Placental epithelial cell (primary cell): ENCODE results near the gene CCDC138. TPM values are rescaled to one million over a fixed set of nuclear protein-coding genes. Genes with fewer than 3 reads are reported as not detected.

ENCODE experiments used
- small RNA-seq: library from RNA; depleted of rRNA; stranded (forward); fragments of <200 nt; gene quantifications from one replicate; pipeline ENCODE3, GENCODE V24; 2012
- total RNA-seq: library from RNA; depleted of rRNA; stranded (reverse); fragments of >200 nt; gene quantifications from 2 replicates; pipeline ENCODE4 v1.2.3, GENCODE V29; 2012

Gene CCDC138, protein sequence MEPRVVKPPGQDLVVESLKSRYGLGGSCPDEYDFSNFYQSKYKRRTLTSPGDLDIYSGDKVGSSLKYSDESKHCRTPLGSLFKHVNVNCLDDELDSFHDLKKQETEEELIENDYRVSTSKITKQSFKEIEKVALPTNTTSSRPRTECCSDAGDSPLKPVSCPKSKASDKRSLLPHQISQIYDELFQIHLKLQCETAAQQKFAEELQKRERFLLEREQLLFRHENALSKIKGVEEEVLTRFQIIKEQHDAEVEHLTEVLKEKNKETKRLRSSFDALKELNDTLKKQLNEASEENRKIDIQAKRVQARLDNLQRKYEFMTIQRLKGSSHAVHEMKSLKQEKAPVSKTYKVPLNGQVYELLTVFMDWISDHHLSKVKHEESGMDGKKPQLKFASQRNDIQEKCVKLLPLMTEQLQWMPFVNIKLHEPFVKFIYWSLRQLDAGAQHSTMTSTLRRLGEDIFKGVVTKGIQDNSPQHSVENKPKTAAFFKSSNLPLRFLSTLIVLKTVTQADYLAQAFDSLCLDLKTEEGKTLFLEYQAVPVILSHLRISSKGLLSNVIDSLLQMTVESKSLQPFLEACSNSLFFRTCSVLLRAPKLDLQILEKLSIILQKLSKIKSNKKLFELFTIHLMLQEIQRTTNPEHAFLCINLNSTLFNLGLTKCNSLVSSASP
- 3.4 and 5.1 TPM in 2 replicates for total RNA-seq

DNA sequence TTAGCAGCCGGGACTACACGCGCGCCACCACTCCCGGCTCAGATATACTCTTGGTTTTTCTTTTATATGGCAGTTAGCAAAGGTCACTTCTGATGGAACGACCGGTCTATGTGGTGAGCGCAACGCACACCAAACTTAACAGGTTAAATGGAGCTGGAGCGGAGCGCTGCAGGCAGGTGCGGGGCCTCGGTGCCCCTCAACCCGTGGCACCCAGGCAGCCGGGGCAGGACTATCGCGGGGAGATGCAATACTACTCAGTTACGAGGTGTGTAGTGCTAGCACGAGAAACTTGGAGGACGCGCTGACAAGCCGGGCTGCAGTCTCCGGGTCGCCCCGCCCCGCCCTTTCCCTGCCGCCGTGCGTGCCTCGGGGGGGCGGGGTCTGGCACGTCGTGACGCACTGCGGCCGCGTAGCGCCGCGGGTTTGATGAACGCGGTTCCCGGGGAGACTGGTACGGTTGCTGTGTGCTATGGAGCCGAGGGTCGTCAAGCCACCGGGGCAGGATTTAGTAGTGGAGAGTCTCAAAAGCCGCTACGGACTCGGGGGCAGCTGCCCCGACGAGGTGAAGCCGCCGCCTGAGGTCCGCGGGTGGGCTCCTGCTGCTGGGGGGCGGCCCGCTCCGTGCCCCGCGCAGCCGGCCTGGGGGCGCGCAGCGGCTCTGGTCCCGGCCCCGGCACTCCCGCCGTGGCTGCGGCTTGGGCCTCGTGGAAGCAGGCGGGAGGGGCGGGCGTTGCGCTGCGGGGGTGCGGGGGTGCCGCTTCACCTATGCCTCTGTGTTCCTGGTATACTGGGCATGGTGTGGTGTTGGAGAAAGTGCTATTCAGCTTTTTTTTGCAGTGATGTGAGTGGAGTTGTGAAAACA lies at the start of gene CCDC138:
TSS of gene CCDC138 (plus strand) at position 418 of the 862 bp plus-strand sequence. CDS start at position 470, 52 bp downstream.

Small RNA genes within 50 kb of the gene (small RNA-seq; reads per million reads assigned to genes)
- not detected for gene AC073415.1

Other genes with a start within 250 kb of the CCDC138 start
- 47.1 and 68.1 TPM in 2 replicates for gene RANBP2, start 67.3 kb upstream of the CCDC138 start, total RNA-seq
- gene EDAR, start 202.4 kb downstream of the CCDC138 start, total RNA-seq = not detected in 2 replicates